HepG2 (cell line): ENCODE results near the gene NUDT9. TPM values are rescaled to one million over a fixed set of nuclear protein-coding genes. Genes with fewer than 3 reads are reported as not detected.

ENCODE experiments used
- ATAC-seq: fragments of 200-7000 bp; cut with Tn5 transposase; 3 replicates; pipeline ENCODE4 v1.9.1; 2020; ENCODE audit warnings: mild to moderate bottlenecking, moderate library complexity
- BruUV-seq: library from RNA; stranded (reverse); fragments of 400-500 nt; replicated peaks from 2 replicates; lab custom pipeline; 2021; lab: Mats Ljungman, UMichigan
- CTCF ChIA-PET: fragments of 300-600 bp; formaldehyde crosslinking; extraction: SDS; loops from one replicate; lab custom pipeline; 2021; ENCODE audit warnings: low total read pairs, inconsistent platforms, low intra/inter-chr PET ratio; lab: Yijun Ruan, JAX
- POLR2A ChIA-PET: fragments of 350-600 bp; sonication (Branson Sonifier 250); formaldehyde crosslinking; loops from one replicate; lab custom pipeline; 2020; ENCODE audit warnings: antibody characterized with exemption, inconsistent platforms; lab: Yijun Ruan, JAX
- DNase-seq: peaks from one replicate; pipeline ENCODE4 v3.0.0-alpha.2; 2015; ENCODE audit warnings: low spot score
- FAIRE-seq: peaks from 3 replicates; lab custom pipeline; 2011; peaks lifted over from hg19 to GRCh38; lab: Jason Lieb, UNC
- H2AFZ ChIP-seq: one replicate; pipeline ENCODE4 v1.6.1; 2011; ENCODE audit warnings: low read length, inconsistent platforms
- H3K27ac ChIP-seq: fragments of 300-600 bp; 3 replicates; pipeline ENCODE4 v1.8.0; 2011; ENCODE audit warnings: mixed run types, mild to moderate bottlenecking, mixed read lengths, low read length, inconsistent platforms; ENCODE audit not compliant: insufficient read depth; ENCODE audit errors: extremely low read length
- H3K27me3 ChIP-seq, 2 experiments: fragments of 200-600 bp in 1 of 2; 2 replicates in 1 of 2; 3 replicates in 1 of 2; pipeline versions ENCODE4 v1.6.0 to v1.8.0; 2011; ENCODE audit warnings: low read length in 2 of 2, mild to moderate bottlenecking in 2 of 2, moderate library complexity in 2 of 2, inconsistent platforms in 1 of 2; ENCODE audit not compliant: insufficient read depth in 2 of 2, control insufficient read depth in 1 of 2
- H3K36me3 ChIP-seq, 2 experiments: fragments of 200-600 bp in 1 of 2; replicated peaks in 1 of 2; 2 replicates in 1 of 2; 3 replicates in 1 of 2; pipeline versions ENCODE4 v1.5.1 to v1.8.0; 2011; ENCODE audit warnings: low read length in 2 of 2, inconsistent platforms in 1 of 2; ENCODE audit not compliant: insufficient read depth in 2 of 2, control insufficient read depth in 1 of 2
- H3K4me1 ChIP-seq: 2 replicates; pipeline ENCODE4 v1.5.1; 2012; ENCODE audit warnings: low read length, inconsistent platforms; ENCODE audit not compliant: insufficient read depth
- H3K4me2 ChIP-seq: 2 replicates; pipeline ENCODE4 v1.6.0; 2011; ENCODE audit warnings: low read depth, low read length, inconsistent platforms
- H3K4me3 ChIP-seq, 3 experiments: fragments of 200-600 bp in 1 of 3; sonication (generic), shearing (Covaris generic) in 1 of 3; replicated peaks in 1 of 3; 2 replicates each; pipeline ENCODE4 v1.5.1; 2011 to 2016; ENCODE audit warnings: low read length in 3 of 3, inconsistent platforms in 2 of 3, low read depth in 2 of 3, mild to moderate bottlenecking in 2 of 3, control low read depth in 1 of 3, mixed read lengths in 1 of 3; ENCODE audit not compliant: insufficient read depth in 1 of 3
- H3K79me2 ChIP-seq: one replicate; pipeline ENCODE4 v1.6.1; 2011; ENCODE audit warnings: low read length, inconsistent platforms; ENCODE audit not compliant: insufficient read depth
- H3K9ac ChIP-seq: 2 replicates; pipeline ENCODE4 v1.6.0; 2011; ENCODE audit warnings: mild to moderate bottlenecking, low read depth, low read length, inconsistent platforms; ENCODE audit not compliant: insufficient read depth
- H3K9me3 ChIP-seq: 2 replicates; pipeline ENCODE4 v1.5.1; 2012; ENCODE audit warnings: mild to moderate bottlenecking, low read length
- H4K20me1 ChIP-seq: 2 replicates; pipeline ENCODE4 v1.6.0; 2011; ENCODE audit warnings: inconsistent platforms, mild to moderate bottlenecking, low read length, moderate library complexity; ENCODE audit not compliant: insufficient read depth
- CEBPB ChIP-seq: IDR thresholded peaks from 2 replicates; pipeline ENCODE4 v1.6.1; 2011; ENCODE audit warnings: low read depth, low read length, improper control_type of control experiment, borderline replicate concordance
- ELF3 ChIP-seq: IDR thresholded peaks from 2 replicates; pipeline ENCODE4 v1.6.1; 2016; ENCODE audit warnings: missing genetic modification reagents, missing compliant biosample characterization
- HNF4A ChIP-seq: sonication (generic); formaldehyde crosslinking; IDR thresholded peaks from 2 replicates; pipeline ENCODE4 v1.4.0; 2020; ENCODE audit warnings: missing genetic modification reagents
- NFIB ChIP-seq: sonication (generic); formaldehyde crosslinking; IDR thresholded peaks from 2 replicates; pipeline ENCODE4 v1.9.0; 2021; ENCODE audit warnings: missing genetic modification reagents, mild to moderate bottlenecking, borderline replicate concordance
- PPARG ChIP-seq: conservative IDR thresholded peaks from 2 replicates; pipeline ENCODE4 v1.6.1; 2016; ENCODE audit warnings: missing biosample characterization, missing genetic modification reagents
- RXRB ChIP-seq: IDR thresholded peaks from 2 replicates; pipeline ENCODE4 v1.6.1; 2016; ENCODE audit warnings: borderline replicate concordance, missing genetic modification reagents, missing compliant biosample characterization
- ZBTB14 ChIP-seq: sonication (generic); formaldehyde crosslinking; IDR thresholded peaks from 2 replicates; pipeline ENCODE4 v1.4.0; 2020; ENCODE audit warnings: missing genetic modification reagents
- ZNF276 ChIP-seq: sonication (generic); formaldehyde crosslinking; IDR thresholded peaks from 2 replicates; pipeline ENCODE4 v1.4.0; 2020; ENCODE audit warnings: mild to moderate bottlenecking, low read depth, missing genetic modification reagents
- ZNF605 ChIP-seq: sonication (generic); formaldehyde crosslinking; IDR thresholded peaks from 2 replicates; pipeline ENCODE4 v1.8.0; 2022; ENCODE audit warnings: mild to moderate bottlenecking, missing genetic modification reagents
- ZNF776 ChIP-seq: sonication (generic); formaldehyde crosslinking; IDR thresholded peaks from 2 replicates; pipeline ENCODE4 v1.4.0; 2020; ENCODE audit warnings: mild to moderate bottlenecking, missing genetic modification reagents
- WGBS: methylation state at CpG from one replicate; pipeline ENCODE4 v1.1.6; 2017; ENCODE audit warnings: low lambda C conversion rate; 5-methylcytosine and 5-hydroxymethylcytosine counted together
- in situ Hi-C: cut with HindIII; loops from 2 replicates; pipeline ENCODE4 v1.10.0; 2017; ENCODE audit warnings: low pct_unique_long_range_greater_than_20kb; ENCODE audit not compliant: extremely low pct_ligation_motif_present
- intact Hi-C: fragments of 100-400 bp; cut with micrococcal nuclease; formaldehyde crosslinking; loops from one replicate; pipeline ENCODE4 v1.10.0; 2022; ENCODE audit not compliant: unreplicated experiment
- polyA plus RNA-seq, 8 experiments: library from polyadenylated mRNA; depleted of rRNA in 3 of 8; stranded (reverse) in 7 of 8; unstranded in 1 of 8; fragments of >200 nt; fragmentation: Illumina TruSeq in 4 of 8; extraction: Trizol in 4 of 8; gene quantifications; 2 replicates each; pipeline versions ENCODE4 v1.2.1 to v1.2.3, GENCODE V29; 2011 to 2016; ENCODE audit warnings: low read depth in 4 of 8, missing spikeins in 1 of 8, mixed read lengths in 1 of 8; ENCODE audit not compliant: insufficient read depth in 1 of 8
- total RNA-seq, 5 experiments: library from RNA; depleted of rRNA; stranded (reverse); fragments of >200 nt; fragmentation: Illumina TruSeq; extraction: Trizol; gene quantifications; 2 replicates each; pipeline ENCODE4 v1.2.3, GENCODE V29; 2016; ENCODE audit warnings: low read depth in 1 of 5

The NUDT9 gene
- total and polyA plus RNA-seq, 2 of the 13 experiments (the other 11 are each of a cell fraction or from before 2014, with no cell fraction given) = 10.4 to 12.3 TPM

- H3K27me3 ChIP-seq = no peaks in the 10 kb centered on the region; a peak in 1 of 5 replicates
- in situ Hi-C loops = loop anchor here (10.0 kb wide), 1 partner anchor 48 kb away; no protein-coding TSS in a partner anchor
- peaks cover 61% of the 10 kb centered on the region for H4K20me1 ChIP-seq
- H2AFZ ChIP-seq = no peak overlapping the region
- peaks cover 1 to 13% of the 10 kb centered on the region in 2 experiments; a peak in 3 of 5 replicates for H3K36me3 ChIP-seq
- 0 out of 2 replicates have a peak overlapping the region, but pooled peaks have one; percentile 84 for H3K9ac ChIP-seq
- CTCF ChIA-PET = no interaction called here
- H3K9me3 ChIP-seq = no peaks in the 10 kb centered on the region
- peak overlapping the region; percentile 99 for H3K4me2 ChIP-seq
- WGBS = 30% methylated on average over 3 of the region's 3 CpGs
- no peak for DNase-seq
- peak; percentile 88 for TF ChIP-seq PPARG (CRISPR knock-in tag)
- TF ChIP-seq HNF4A (CRISPR knock-in tag) = 0 out of 2 replicates have a peak, but pooled peaks have one; percentile 25
- no peak for TF ChIP-seq ZNF605 (CRISPR knock-in tag)
- 0 out of 2 replicates have a peak, but pooled peaks have one; percentile 33 for TF ChIP-seq ELF3
- TF ChIP-seq ZNF776 (CRISPR knock-in tag) = no peak
- TF ChIP-seq NFIB (CRISPR knock-in tag) = no peak
- no peak for TF ChIP-seq ZNF276 (CRISPR knock-in tag)
- TF ChIP-seq ZBTB14 (CRISPR knock-in tag) = no peak
- peak; percentile 47; the same call in 1 of the 2 replicates for TF ChIP-seq RXRB (CRISPR knock-in tag)
- no peak for TF ChIP-seq CEBPB
- TF ChIP-seq, all 625 proteins: peak for 4
- intact Hi-C loops = no loop called here
- no TSS peak for BruUV-seq
- Histone ChIP-seq H3K27ac (peak overlapping the region; percentile 42), H3K4me1 (peaks cover 55% of the 10 kb centered on the region), H3K79me2 (peaks cover 86% of the 10 kb centered on the region), H3K4me3 (peak overlapping the region; percentile 81 to 93 (median 88))
- POLR2A ChIA-PET = interaction anchor here (1.3 to 8.1 kb wide), 3 partner anchors 10 to 109 kb away, joined by 4 to 172 read pairs (median 5); partner anchors contain the start of gene NUDT9
- no peak; the same call in 2 of the 3 replicates for ATAC-seq
- no peak for FAIRE-seq
Measured at GRCh38 chr4:87387237-87387636, 35.1 kb upstream of the NUDT9 start.
